ENCODE measurements around the gene PALM3. TPM values are rescaled to one million over a fixed set of nuclear protein-coding genes. Genes with fewer than 3 reads are reported as not detected.

PALM3 gene, protein sequence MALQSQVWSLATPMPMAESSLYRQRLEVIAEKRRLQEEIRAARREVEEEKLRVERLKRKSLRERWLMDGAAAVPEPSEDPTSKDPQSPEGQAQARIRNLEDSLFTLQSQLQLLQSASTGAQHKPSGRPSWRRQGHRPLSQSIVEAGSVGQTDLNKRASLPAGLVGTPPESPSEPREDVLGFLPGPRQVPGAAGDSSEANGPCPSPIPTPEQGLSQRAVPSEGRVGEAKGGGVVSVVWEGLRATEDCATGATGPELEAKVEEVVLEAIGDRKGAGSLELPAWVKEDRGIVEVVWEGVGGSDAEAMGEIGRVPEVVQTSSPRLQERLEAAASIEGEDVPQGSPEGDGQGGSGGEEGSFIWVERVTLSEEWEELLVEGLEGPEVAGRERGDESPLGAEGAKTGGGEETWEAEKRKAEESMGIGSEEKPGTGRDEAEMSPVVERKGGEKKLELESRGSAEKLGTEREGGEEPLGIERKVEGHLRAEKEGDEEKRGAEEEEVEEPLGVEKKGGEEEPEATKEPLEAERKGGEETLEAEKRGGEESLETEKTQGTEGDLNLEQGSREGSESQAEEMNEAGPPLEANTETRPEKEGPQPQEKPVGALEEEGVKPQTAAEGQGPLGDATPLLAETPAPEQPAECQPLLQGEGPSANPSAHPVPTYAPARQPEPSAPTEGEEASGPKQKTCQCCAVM
- total RNA-seq (2013; cell fraction: nucleolus; rRNA removed): not detected in 2 replicates
- total RNA-seq (2014; rRNA removed): not detected in 2 replicates
- total RNA-seq (2014; rRNA removed; fragmentation: Illumina TruSeq; extraction: Trizol): not detected in 2 replicates
- not detected in 2 replicates for total RNA-seq (2021)
- not detected for polyA plus RNA-seq (2011; ENCODE audit: low read depth)
- not detected in 2 replicates for polyA plus RNA-seq (2011; rRNA removed)
- 0.03 TPM in 1 of 2 replicates, not detected in the other for polyA plus RNA-seq (2011; cell fraction: cytosol; rRNA removed)
- polyA plus RNA-seq (2011; cell fraction: nucleus; rRNA removed): 0.07 TPM in 1 of 2 replicates, not detected in the other
- not detected in 2 replicates for polyA plus RNA-seq (2012)
- polyA plus RNA-seq (2014; fragmentation: Illumina TruSeq; extraction: Trizol): not detected in 2 replicates
- polyA plus RNA-seq (2014; fragmentation: Nextera tagmentation; extraction: Ambion mirVana): not detected
- not detected in 2 replicates for polyA plus RNA-seq (2014; rRNA removed)
- under 1 TPM in 1 of 2 experiments, not detected in 1; 0.07 TPM for polyA plus RNA-seq (2016; fragmentation: Nextera tagmentation; extraction: Ambion mirVana)
- polyA minus RNA-seq (2011; rRNA and poly(A)+ RNA removed): not detected in 2 replicates
- not detected in 2 replicates for polyA minus RNA-seq (2011; cell fraction: cytosol; rRNA and poly(A)+ RNA removed)
- not detected in 2 replicates for polyA minus RNA-seq (2011; cell fraction: nucleus; rRNA and poly(A)+ RNA removed)
- not detected for Bru-seq, nascent RNA
- not detected for BruChase-seq, experiment 1, labeled RNA remaining after a 6-hour chase
- not detected for BruChase-seq, experiment 2, labeled RNA remaining after a 2-hour chase
- long read RNA-seq, experiment 1: 0 reads
- long read RNA-seq, experiment 2: 0 reads

DNA sequence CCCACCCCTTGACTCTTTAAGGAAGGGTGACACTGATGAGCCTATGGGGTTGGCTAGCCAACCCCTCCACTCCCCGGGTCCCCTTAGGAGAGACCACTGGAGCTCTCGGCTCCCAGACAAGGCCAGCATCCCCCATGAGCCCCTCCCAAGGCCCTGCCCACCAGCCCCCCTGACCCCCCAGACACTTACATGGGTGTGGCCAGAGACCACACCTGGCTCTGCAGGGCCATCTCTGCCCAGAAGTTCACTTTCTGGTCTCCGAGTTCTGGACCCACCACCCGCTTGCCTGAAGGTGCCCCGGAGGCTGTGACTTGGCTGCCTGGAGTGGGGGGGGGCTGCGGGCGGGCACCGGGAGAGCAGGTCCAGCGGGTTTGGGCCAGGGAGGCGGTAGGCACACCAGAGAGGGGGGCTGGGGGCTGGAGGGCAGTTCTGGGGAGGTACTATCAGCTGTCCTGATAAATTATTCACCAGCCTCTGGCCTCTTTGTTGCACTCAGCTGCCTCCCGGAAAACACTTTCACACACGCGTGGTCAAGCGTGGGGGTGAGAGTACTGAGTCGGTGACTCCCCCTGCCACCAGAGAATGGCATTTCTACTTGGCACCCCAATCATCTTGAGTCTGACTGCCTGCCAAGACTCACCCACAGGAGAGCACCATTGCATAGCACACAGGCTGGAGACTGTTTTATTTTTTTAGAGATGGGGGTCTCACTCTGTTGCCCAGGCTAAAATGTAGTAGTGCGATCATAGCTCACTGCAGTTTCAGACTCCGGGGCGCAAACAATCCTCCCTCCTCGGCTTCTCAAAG lies at the start of gene PALM3:
Gene PALM3 (minus strand): TSS at position 326 of the 807 bp plus-strand sequence. CDS start 96 bp downstream, at position 230.
- no peaks in the 10 kb centered on the region for H3K36me3 ChIP-seq (ENCODE audit: control insufficient read depth in 2 of 2, insufficient read depth in 2 of 2, low read length in 1 of 2)
- H3K27me3 ChIP-seq (replicated peaks in 1 of 2; ENCODE audit: control insufficient read depth in 2 of 2, insufficient read depth in 2 of 2, low read length in 1 of 2): peaks cover 0 to 6% of the 10 kb centered on the region in 2 experiments
- ChIA-PET POLR2A (no interaction called here), RAD21 (ENCODE audit: unreplicated experiment) (no interaction called here), CTCF (interaction anchor here (1.3 to 5.3 kb wide), 7 partner anchors 9 to 182 kb away, joined by 3 to 110 read pairs (median 31); partner anchors contain the start of genes ASF1B and MISP3), SMC1A (ENCODE audit: uncharacterized antibody, unreplicated experiment) (no interaction called here)
- no peaks in the 10 kb centered on the region; the same call in 1 of the 2 replicates for H4K20me1 ChIP-seq (ENCODE audit: control insufficient read depth, insufficient read depth)
- H2AFZ ChIP-seq (ENCODE audit: control insufficient read depth, low read depth, low read length): no peak within 1 kb of the TSS
- WGBS (ENCODE audit: insufficient coverage, insufficient replicate concordance, low lambda C conversion rate, missing lambda C conversion rate): 69% methylated on average over 14 of the region's 19 CpGs
- H3K9me3 ChIP-seq (replicated peaks; ENCODE audit: control insufficient read depth, insufficient read depth, low read length): no peaks in the 10 kb centered on the region
- no peak within 1 kb of the TSS for H3K4me3 ChIP-seq
- H3K4me2 ChIP-seq (ENCODE audit: control insufficient read depth, insufficient read depth): no peak within 1 kb of the TSS
- FAIRE-seq: no peak
- in situ Hi-C loops (cut with MboI): loop anchor here (25.0 kb wide), 1 partner anchor 775 kb away; no protein-coding TSS in a partner anchor
- H3K27ac ChIP-seq (ENCODE audit: control insufficient read depth, insufficient read depth): no peak within 1 kb of the TSS
- no peak; the same call in 1 of the 3 replicates for ATAC-seq
- H3K9ac ChIP-seq (ENCODE audit: control insufficient read depth, insufficient read depth, low read length): no peak within 1 kb of the TSS
- no peaks in the 10 kb centered on the region for H3K79me2 ChIP-seq (ENCODE audit: control insufficient read depth, insufficient read depth, low read length)
- no peaks in the 10 kb centered on the region for H3K4me1 ChIP-seq (ENCODE audit: control insufficient read depth, insufficient read depth, low read length)
- intact Hi-C loops (cut with micrococcal nuclease; ENCODE audit: unreplicated experiment): no loop called here
- BruUV-seq (replicated peaks): no TSS peak
- DNase-seq (ENCODE audit: low read depth, low spot score): no peak
- TF ChIP-seq ZNF274 (IDR thresholded peaks at IDR 0.05; ENCODE audit: insufficient read depth, insufficient read length): no peak
- TF ChIP-seq MYB (IDR thresholded peaks at IDR 0.05; ENCODE audit: borderline replicate concordance, low read depth, low read length): no peak
- no peak for TF ChIP-seq RAD21 (IDR thresholded peaks at IDR 0.05; ENCODE audit: insufficient read depth, low read depth, low read length)
- TF ChIP-seq NR2C2 (IDR thresholded peaks at IDR 0.05; ENCODE audit: borderline replicate concordance, control insufficient read depth, insufficient read length, low read depth): no peak
- TF ChIP-seq RB1 (IDR thresholded peaks at IDR 0.05; ENCODE audit: borderline replicate concordance): no peak
- TF ChIP-seq IRF4 (IDR thresholded peaks at IDR 0.05; ENCODE audit: low read depth, low read length): no peak
- TF ChIP-seq, protein P1, sequence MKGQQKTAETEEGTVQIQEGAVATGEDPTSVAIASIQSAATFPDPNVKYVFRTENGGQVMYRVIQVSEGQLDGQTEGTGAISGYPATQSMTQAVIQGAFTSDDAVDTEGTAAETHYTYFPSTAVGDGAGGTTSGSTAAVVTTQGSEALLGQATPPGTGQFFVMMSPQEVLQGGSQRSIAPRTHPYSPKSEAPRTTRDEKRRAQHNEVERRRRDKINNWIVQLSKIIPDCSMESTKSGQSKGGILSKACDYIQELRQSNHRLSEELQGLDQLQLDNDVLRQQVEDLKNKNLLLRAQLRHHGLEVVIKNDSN (IDR thresholded peaks at IDR 0.05; ENCODE audit: borderline replicate concordance, extremely low read length, insufficient read depth, low read depth, low read length): no peak
- TF ChIP-seq, protein P2, sequence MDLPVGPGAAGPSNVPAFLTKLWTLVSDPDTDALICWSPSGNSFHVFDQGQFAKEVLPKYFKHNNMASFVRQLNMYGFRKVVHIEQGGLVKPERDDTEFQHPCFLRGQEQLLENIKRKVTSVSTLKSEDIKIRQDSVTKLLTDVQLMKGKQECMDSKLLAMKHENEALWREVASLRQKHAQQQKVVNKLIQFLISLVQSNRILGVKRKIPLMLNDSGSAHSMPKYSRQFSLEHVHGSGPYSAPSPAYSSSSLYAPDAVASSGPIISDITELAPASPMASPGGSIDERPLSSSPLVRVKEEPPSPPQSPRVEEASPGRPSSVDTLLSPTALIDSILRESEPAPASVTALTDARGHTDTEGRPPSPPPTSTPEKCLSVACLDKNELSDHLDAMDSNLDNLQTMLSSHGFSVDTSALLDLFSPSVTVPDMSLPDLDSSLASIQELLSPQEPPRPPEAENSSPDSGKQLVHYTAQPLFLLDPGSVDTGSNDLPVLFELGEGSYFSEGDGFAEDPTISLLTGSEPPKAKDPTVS (IDR thresholded peaks at IDR 0.05; ENCODE audit: low read depth, low read length): no peak
- no peak for TF ChIP-seq NFIC (IDR thresholded peaks at IDR 0.05; ENCODE audit: low read depth, low read length)
- no peak for TF ChIP-seq CBX3 (IDR thresholded peaks at IDR 0.05; ENCODE audit: borderline replicate concordance, low read depth)
- TF ChIP-seq, protein P3, sequence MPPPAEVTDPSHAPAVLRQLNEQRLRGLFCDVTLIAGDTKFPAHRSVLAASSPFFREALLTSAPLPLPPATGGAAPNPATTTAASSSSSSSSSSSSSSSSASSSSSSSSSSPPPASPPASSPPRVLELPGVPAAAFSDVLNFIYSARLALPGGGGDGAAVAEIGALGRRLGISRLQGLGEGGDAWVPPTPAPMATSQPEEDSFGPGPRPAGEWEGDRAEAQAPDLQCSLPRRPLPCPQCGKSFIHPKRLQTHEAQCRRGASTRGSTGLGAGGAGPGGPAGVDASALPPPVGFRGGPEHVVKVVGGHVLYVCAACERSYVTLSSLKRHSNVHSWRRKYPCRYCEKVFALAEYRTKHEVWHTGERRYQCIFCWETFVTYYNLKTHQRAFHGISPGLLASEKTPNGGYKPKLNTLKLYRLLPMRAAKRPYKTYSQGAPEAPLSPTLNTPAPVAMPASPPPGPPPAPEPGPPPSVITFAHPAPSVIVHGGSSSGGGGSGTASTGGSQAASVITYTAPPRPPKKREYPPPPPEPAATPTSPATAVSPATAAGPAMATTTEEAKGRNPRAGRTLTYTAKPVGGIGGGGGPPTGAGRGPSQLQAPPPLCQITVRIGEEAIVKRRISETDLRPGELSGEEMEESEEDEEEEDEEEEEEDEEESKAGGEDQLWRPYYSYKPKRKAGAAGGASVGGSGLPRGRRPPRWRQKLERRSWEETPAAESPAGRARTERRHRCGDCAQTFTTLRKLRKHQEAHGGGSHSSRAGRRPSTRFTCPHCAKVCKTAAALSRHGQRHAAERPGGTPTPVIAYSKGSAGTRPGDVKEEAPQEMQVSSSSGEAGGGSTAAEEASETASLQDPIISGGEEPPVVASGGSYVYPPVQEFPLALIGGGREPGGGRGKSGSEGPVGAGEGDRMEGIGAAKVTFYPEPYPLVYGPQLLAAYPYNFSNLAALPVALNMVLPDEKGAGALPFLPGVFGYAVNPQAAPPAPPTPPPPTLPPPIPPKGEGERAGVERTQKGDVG (CRISPR knock-in tag; IDR thresholded peaks at IDR 0.05): no peak

Measured in GM12878 (cell line).